Measurements from ENCODE around the gene MYH7B. TPM values are rescaled to one million over a fixed set of nuclear protein-coding genes. Genes with fewer than 3 reads are reported as not detected.

The MYH7B gene
- total RNA-seq, 5 donors from 2014 or later (not counting 1 experiment from before 2014, with no cell fraction given): 0.48 to 0.76 (median 0.67) TPM

DNA sequence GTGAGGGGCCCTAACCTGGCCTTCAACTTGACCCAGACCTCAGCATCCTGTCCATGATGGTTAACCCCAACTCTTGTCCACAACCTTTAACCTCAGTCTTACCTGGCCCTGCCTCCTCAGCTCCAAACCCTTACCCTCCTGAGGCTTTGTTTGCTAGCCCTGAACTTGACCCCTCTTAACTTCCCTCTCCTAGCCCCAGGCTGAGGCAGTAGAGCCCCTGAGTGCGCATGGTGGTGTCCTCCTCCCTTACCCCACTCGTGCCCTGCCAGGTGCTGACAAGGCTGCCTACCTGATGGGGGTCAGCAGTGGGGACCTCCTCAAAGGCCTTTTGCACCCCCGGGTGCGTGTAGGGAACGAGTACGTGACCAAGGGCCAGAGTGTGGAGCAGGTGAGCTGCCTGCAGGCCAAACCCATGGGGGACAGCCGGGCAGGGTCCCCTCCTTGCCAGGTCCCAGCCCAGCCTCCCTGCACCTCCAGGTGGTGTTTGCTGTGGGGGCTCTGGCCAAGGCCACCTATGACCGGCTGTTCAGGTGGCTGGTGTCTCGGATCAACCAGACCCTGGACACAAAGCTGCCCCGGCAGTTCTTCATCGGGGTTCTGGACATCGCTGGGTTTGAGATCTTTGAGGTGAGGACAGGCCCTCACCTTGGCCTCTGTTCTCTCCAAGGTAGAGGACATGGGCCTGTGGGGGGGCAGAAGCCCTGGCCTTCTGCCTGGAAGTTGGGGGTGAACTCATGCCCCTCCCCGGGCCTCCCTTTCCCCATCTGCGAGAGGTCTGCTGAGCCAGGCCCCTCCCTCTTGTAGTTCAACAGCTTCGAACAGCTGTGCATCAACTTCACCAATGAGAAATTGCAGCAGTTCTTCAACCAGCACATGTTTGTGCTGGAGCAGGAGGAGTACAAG lies 31.9 kb downstream of the MYH7B start:
- H3K9me3 Mint-ChIP-seq: no peaks in the 10 kb centered on the region
- H3K4me3 Mint-ChIP-seq: no peak overlapping the region
- no peak overlapping the region for H3K4me3 ChIP-seq (ENCODE audit: control insufficient read depth in 1 of 2, extremely low read depth in 1 of 2, low read length in 1 of 2)
- peaks cover 0 to 12% of the 10 kb centered on the region in 2 donors for H3K27me3 Mint-ChIP-seq
- no peaks in the 10 kb centered on the region for H3K4me1 Mint-ChIP-seq
- CTCF ChIA-PET: no interaction called here
- 92% methylated on average over 6 of the region's 15 CpGs for WGBS (ENCODE audit: insufficient coverage)
- no peaks in the 10 kb centered on the region for H3K4me1 ChIP-seq (ENCODE audit: control insufficient read depth in 1 of 2, extremely low read depth in 1 of 2, insufficient read depth in 2 of 2, low read length in 2 of 2)
- H3K9me3 ChIP-seq: no peaks in the 10 kb centered on the region
- peaks cover 0 to 25% of the 10 kb centered on the region in 2 experiments for H3K27me3 ChIP-seq (replicated peaks in 1 of 2; ENCODE audit: control insufficient read depth in 2 of 2, extremely low read depth in 1 of 2, insufficient read depth in 2 of 2, low read length in 1 of 2)
- DNase-seq (no peak), ATAC-seq (replicated peaks in 1 of 4) (no peak)
- POLR2A ChIA-PET: no interaction called here
- H3K36me3 Mint-ChIP-seq: no peaks in the 10 kb centered on the region
- peak overlapping the region in 1 of 2 donors; percentile 79 for H3K27ac Mint-ChIP-seq
- no peak overlapping the region for H3K27ac ChIP-seq (ENCODE audit: low read length)
- H3K36me3 ChIP-seq (ENCODE audit: control insufficient read depth in 2 of 2, extremely low read depth in 1 of 2, insufficient read depth in 1 of 2, low read length in 1 of 2): no peaks in the 10 kb centered on the region

DNA sequence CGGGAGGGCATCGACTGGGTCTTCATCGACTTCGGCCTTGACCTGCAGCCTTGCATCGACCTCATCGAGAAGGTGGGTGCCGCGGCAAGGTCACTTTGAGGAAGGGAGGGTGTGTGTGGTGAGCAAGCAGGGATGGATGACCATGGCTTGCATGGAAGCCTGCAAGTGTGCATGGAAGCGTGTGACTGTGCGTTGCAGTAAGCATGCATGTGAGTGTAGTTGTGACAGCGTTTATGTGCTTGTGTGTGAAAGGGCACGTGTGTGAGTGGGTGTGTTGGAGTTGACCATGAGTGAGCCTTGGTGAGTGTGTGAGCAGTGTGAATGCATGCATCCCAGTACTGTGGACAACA lies 32.5 kb downstream of the MYH7B start:
- Mint-ChIP-seq H3K9me3 (no peaks in the 10 kb centered on the region), H3K36me3 (no peaks in the 10 kb centered on the region), H3K27ac (peak overlapping the region in 1 of 2 donors; percentile 79), H3K27me3 (peaks cover 0 to 7% of the 10 kb centered on the region in 2 donors), H3K4me1 (no peaks in the 10 kb centered on the region), H3K4me3 (no peak overlapping the region)
- CTCF ChIA-PET: no interaction called here
- H3K4me1 ChIP-seq (ENCODE audit: control insufficient read depth in 1 of 2, extremely low read depth in 1 of 2, insufficient read depth in 2 of 2, low read length in 2 of 2): no peaks in the 10 kb centered on the region
- H3K4me3 ChIP-seq (ENCODE audit: control insufficient read depth in 1 of 2, extremely low read depth in 1 of 2, low read length in 1 of 2): no peak overlapping the region
- POLR2A ChIA-PET: no interaction called here
- H3K27me3 ChIP-seq (replicated peaks in 1 of 2; ENCODE audit: control insufficient read depth in 2 of 2, extremely low read depth in 1 of 2, insufficient read depth in 2 of 2, low read length in 1 of 2): peaks cover 0 to 20% of the 10 kb centered on the region in 2 experiments
- peaks cover 0 to under 1% of the 10 kb centered on the region in 2 donors for H3K36me3 ChIP-seq (ENCODE audit: control insufficient read depth in 2 of 2, extremely low read depth in 1 of 2, insufficient read depth in 1 of 2, low read length in 1 of 2)
- no peak overlapping the region for H3K27ac ChIP-seq (ENCODE audit: low read length)
- ATAC-seq (replicated peaks in 1 of 4): no peak
- H3K9me3 ChIP-seq: no peaks in the 10 kb centered on the region
- WGBS (ENCODE audit: insufficient coverage): 89% methylated on average over 11 of the region's 12 CpGs
- no peak for DNase-seq

DNA sequence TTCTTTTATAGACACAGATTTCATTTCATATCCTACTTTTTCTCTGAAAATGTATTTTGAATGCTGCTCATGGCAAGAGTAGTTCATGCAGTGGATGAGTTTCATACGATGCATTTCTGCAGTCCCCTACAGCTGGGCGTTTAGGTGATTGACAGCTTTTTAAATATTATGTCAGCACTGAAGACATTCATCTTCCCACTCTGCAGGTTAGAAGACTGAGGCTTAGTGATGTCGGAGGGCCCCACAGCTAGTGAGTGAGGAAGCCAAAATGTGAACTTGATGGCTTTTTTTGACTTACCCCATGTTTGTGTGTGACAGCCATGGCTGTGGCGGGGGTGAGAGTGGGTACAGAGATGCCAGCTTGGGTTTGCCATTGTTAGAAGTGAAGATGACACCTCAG lies 33.5 kb downstream of the MYH7B start:
- Histone ChIP-seq H3K36me3 (ENCODE audit: control insufficient read depth in 2 of 2, extremely low read depth in 1 of 2, insufficient read depth in 1 of 2, low read length in 1 of 2) (peaks cover 0 to 9% of the 10 kb centered on the region in 2 donors), H3K27me3 (replicated peaks in 1 of 2; ENCODE audit: control insufficient read depth in 2 of 2, extremely low read depth in 1 of 2, insufficient read depth in 2 of 2, low read length in 1 of 2) (peaks cover 0 to 11% of the 10 kb centered on the region in 2 experiments), H3K4me3 (ENCODE audit: control insufficient read depth in 1 of 2, extremely low read depth in 1 of 2, low read length in 1 of 2) (no peak overlapping the region), H3K27ac (ENCODE audit: low read length) (no peak overlapping the region), H3K9me3 (no peaks in the 10 kb centered on the region), H3K4me1 (ENCODE audit: control insufficient read depth in 1 of 2, extremely low read depth in 1 of 2, insufficient read depth in 2 of 2, low read length in 2 of 2) (no peaks in the 10 kb centered on the region)
- ChIA-PET CTCF (no interaction called here), POLR2A (no interaction called here)
- no peaks in the 10 kb centered on the region for H3K9me3 Mint-ChIP-seq
- no peaks in the 10 kb centered on the region for H3K36me3 Mint-ChIP-seq
- no peak overlapping the region for H3K27ac Mint-ChIP-seq
- ATAC-seq (replicated peaks in 1 of 4): no peak
- 100% methylated on average over 1 of the region's 4 CpGs for WGBS (ENCODE audit: insufficient coverage)
- no peaks in the 10 kb centered on the region for H3K4me1 Mint-ChIP-seq
- H3K27me3 Mint-ChIP-seq: peaks cover 0 to under 1% of the 10 kb centered on the region in 2 donors
- DNase-seq: no peak
- no peak overlapping the region for H3K4me3 Mint-ChIP-seq

DNA sequence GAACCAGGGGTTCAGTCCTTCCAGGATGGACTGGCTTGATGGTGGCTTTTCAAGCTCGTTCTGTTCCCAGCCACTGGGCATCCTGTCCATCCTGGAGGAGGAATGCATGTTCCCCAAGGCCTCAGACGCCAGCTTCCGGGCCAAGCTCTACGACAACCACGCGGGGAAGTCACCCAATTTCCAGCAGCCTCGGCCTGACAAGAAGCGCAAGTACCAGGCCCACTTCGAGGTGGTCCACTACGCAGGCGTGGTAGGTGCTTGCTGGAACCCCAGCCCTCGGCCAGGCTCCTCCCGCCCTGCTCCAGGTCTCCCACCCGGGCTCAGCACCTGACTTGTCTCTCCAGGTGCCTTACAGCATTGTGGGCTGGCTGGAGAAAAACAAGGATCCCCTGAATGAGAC lies 34.0 kb downstream of the MYH7B start:
- peaks cover 0 to 13% of the 10 kb centered on the region in 2 donors for H3K36me3 ChIP-seq (ENCODE audit: control insufficient read depth in 2 of 2, extremely low read depth in 1 of 2, insufficient read depth in 1 of 2, low read length in 1 of 2)
- WGBS (ENCODE audit: insufficient coverage): 90% methylated on average over 11 of the region's 14 CpGs
- H3K27me3 ChIP-seq (replicated peaks in 1 of 2; ENCODE audit: control insufficient read depth in 2 of 2, extremely low read depth in 1 of 2, insufficient read depth in 2 of 2, low read length in 1 of 2): peaks cover 0 to 6% of the 10 kb centered on the region in 2 experiments
- no peak overlapping the region for H3K27ac ChIP-seq (ENCODE audit: low read length)
- ATAC-seq (replicated peaks in 1 of 4): no peak
- no peaks in the 10 kb centered on the region for H3K4me1 ChIP-seq (ENCODE audit: control insufficient read depth in 1 of 2, extremely low read depth in 1 of 2, insufficient read depth in 2 of 2, low read length in 2 of 2)
- POLR2A ChIA-PET: no interaction called here
- no peaks in the 10 kb centered on the region for H3K9me3 Mint-ChIP-seq
- no peak overlapping the region for H3K4me3 Mint-ChIP-seq
- CTCF ChIA-PET: no interaction called here
- no peak overlapping the region for H3K4me3 ChIP-seq (ENCODE audit: control insufficient read depth in 1 of 2, extremely low read depth in 1 of 2, low read length in 1 of 2)
- no peaks in the 10 kb centered on the region for H3K9me3 ChIP-seq
- no peaks in the 10 kb centered on the region for H3K4me1 Mint-ChIP-seq
- H3K27ac Mint-ChIP-seq: no peak overlapping the region
- no peaks in the 10 kb centered on the region for H3K27me3 Mint-ChIP-seq
- peaks cover 3% of the 10 kb centered on the region for H3K36me3 Mint-ChIP-seq
- no peak for DNase-seq

DNA sequence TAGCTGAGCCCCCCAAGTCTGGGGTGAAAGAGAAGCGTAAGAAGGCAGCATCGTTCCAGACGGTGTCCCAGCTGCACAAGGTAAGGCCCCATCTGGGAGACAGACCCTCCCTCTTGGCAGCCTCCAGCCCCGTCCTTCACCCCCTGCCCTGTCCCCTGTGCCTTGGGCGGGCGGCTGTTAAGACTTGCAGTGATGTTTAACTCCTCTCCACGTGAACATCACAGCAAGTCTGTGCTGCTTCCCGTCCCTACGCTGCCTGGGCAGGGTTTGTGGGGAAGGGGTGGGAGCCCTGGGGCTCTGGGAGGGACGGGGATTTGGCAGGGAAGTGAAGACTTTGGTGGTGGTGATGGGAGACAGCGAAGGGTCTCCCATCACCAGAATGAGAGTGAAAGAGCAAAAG lies 34.6 kb downstream of the MYH7B start:
- CTCF ChIA-PET: no interaction called here
- H3K36me3 ChIP-seq (ENCODE audit: control insufficient read depth in 2 of 2, extremely low read depth in 1 of 2, insufficient read depth in 1 of 2, low read length in 1 of 2): peaks cover 2 to 15% of the 10 kb centered on the region in 2 donors
- no peaks in the 10 kb centered on the region for H3K9me3 ChIP-seq
- H3K4me3 ChIP-seq (ENCODE audit: control insufficient read depth in 1 of 2, extremely low read depth in 1 of 2, low read length in 1 of 2): no peak overlapping the region
- H3K27me3 Mint-ChIP-seq: no peaks in the 10 kb centered on the region
- H3K27ac ChIP-seq (ENCODE audit: low read length): no peak overlapping the region
- H3K36me3 Mint-ChIP-seq: peaks cover 4% of the 10 kb centered on the region
- no peaks in the 10 kb centered on the region for H3K9me3 Mint-ChIP-seq
- no peaks in the 10 kb centered on the region for H3K4me1 ChIP-seq (ENCODE audit: control insufficient read depth in 1 of 2, extremely low read depth in 1 of 2, insufficient read depth in 2 of 2, low read length in 2 of 2)
- POLR2A ChIA-PET: no interaction called here
- no peaks in the 10 kb centered on the region for H3K4me1 Mint-ChIP-seq
- no peak for DNase-seq
- H3K27me3 ChIP-seq (replicated peaks in 1 of 2; ENCODE audit: control insufficient read depth in 2 of 2, extremely low read depth in 1 of 2, insufficient read depth in 2 of 2, low read length in 1 of 2): no peaks in the 10 kb centered on the region
- no peak overlapping the region for H3K27ac Mint-ChIP-seq
- ATAC-seq (replicated peaks in 1 of 4): no peak
- 94% methylated on average over 10 of the region's 11 CpGs for WGBS (ENCODE audit: insufficient coverage)
- no peak overlapping the region for H3K4me3 Mint-ChIP-seq

DNA sequence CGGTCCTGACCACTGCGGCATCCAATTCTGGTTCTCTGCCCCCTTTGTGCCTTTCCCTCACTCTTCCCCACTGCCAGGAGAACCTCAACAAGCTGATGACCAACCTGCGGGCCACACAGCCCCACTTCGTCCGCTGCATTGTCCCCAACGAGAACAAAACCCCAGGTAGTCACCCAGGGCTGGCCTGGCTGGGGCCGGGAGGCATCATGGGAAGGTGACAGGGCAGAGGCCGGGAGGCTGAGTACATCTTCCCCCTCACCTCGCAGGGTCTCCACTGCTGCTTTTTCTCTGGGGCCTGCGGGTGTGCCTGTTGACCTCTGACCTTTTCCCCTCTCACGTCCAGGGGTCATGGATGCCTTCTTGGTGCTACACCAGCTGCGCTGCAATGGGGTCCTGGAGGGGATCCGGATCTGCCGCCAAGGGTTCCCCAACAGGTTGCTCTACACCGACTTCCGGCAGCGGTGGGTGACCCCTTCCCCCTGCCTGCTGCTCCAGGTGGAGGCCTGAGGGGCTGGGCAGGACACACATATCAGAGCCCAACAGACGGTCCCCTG lies 35.1 kb downstream of the MYH7B start:
- Histone ChIP-seq H3K9me3 (no peaks in the 10 kb centered on the region), H3K27ac (ENCODE audit: low read length) (no peak overlapping the region), H3K36me3 (ENCODE audit: control insufficient read depth in 2 of 2, extremely low read depth in 1 of 2, insufficient read depth in 1 of 2, low read length in 1 of 2) (peaks cover 7 to 20% of the 10 kb centered on the region in 2 donors), H3K27me3 (replicated peaks in 1 of 2; ENCODE audit: control insufficient read depth in 2 of 2, extremely low read depth in 1 of 2, insufficient read depth in 2 of 2, low read length in 1 of 2) (no peaks in the 10 kb centered on the region), H3K4me3 (ENCODE audit: control insufficient read depth in 1 of 2, extremely low read depth in 1 of 2, low read length in 1 of 2) (no peak overlapping the region), H3K4me1 (ENCODE audit: control insufficient read depth in 1 of 2, extremely low read depth in 1 of 2, insufficient read depth in 2 of 2, low read length in 2 of 2) (no peaks in the 10 kb centered on the region)
- CTCF ChIA-PET: no interaction called here
- peaks cover 4% of the 10 kb centered on the region for H3K36me3 Mint-ChIP-seq
- no peak for ATAC-seq (replicated peaks in 1 of 4)
- DNase-seq: no peak
- H3K9me3 Mint-ChIP-seq: no peaks in the 10 kb centered on the region
- H3K4me1 Mint-ChIP-seq: no peaks in the 10 kb centered on the region
- H3K27me3 Mint-ChIP-seq: no peaks in the 10 kb centered on the region
- POLR2A ChIA-PET: no interaction called here
- H3K27ac Mint-ChIP-seq: no peak overlapping the region
- no peak overlapping the region for H3K4me3 Mint-ChIP-seq
- WGBS (ENCODE audit: insufficient coverage): 96% methylated on average over 17 of the region's 18 CpGs

All from T-cell (primary cell).